Activated gamma-delta T cell treated with Interleukin-2 at 50 U/mL for 16 hours (primary cell): ENCODE measurements around the gene SH3BGR.

Experiments
- DNase-seq: peaks from one replicate; pipeline ENCODE4 v3.0.0-alpha.2; 2020

Gene SH3BGR

GRCh38 chr21:39555911-39556590 lies 104.3 kb downstream of the SH3BGR start:
- no peak for DNase-seq

- DNase-seq, result no peak
Measured at GRCh38 chr21:39559511-39559910, 107.7 kb downstream of the SH3BGR start.

DNA sequence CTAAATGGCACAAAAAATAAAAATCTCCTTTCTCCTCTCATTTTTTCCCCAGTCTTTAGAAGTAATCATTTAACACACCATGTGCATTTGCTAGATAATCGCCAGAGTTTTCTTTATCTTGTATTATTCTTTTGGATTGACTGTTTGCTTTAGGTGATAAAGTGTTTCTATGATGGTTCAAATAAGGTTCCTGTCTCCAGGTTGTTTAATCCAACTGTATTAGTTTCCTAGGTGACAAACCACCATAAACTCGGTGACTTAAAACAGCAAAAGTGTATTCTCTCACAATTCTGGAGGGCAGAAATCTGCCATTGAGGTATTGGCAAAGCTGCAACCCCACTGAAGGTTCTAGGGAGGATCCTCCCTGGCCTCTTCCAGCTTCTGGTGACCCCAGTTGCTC lies 109.4 kb downstream of the SH3BGR start:
- DNase-seq, result no peak

DNA sequence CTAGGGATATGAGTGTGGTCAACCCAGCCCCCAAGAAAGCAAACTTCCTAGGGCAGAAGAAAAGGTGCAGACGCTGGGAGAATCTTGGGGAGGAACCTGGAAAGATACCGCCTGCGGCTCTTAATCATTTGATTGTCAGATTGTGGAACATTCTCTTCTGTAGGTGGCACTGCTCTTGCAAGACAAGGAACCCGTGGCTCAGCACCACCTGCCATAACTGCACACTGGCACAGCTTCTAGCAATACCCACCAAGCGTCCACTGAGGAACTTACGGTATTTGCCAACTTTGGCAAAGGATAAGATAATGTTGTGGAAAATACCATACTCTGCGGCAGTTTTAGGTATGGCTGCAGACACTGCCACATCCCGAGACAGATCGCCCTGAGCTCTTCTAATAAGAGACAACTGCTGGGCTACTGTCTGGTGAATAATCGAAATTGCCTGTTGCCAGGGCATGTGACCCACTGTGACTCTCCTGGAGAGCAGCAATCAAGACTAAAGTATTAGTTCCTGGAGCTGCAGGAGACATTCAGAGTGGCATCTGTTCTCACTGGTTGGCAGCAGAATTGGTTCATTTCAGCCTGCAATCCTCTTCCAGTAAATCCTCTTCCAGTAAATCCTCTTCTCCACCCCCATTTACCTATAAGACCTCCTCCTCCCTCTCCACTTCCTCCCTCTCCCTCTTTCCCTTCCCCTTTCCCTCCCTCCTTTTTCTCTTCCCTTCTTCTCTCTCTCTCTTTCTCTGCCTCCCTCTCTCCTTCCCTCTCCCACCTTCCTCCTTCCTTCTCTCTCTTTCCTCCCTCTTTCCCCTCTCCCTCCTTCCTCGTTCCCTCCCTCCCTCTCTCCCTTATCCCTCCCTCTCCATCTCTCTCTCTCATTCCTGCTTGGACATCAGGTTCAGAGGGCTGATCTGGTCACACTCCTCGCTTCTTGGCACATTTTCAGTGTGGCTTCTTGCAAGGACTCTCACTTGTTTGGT lies 111.3 kb downstream of the SH3BGR start:
- no peak for DNase-seq

DNA sequence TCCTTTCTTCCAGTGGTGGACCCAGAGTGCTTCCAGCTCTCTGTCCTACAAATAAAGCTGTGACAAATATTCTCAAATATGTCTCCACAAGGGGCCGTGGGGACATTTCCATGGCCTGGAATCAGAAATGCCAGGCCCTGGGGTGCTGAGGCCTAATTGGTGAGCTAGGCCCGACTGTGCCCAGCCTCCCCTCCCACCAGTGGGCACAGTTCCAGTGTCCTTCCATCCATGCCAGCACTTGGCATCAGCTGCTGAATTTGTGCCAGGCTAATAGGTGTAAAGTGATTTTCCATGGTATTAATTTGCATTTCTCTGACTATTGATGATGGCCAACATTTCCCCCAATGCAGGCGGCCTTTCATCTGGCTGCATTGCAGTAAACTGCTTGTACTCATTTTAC lies 112.4 kb downstream of the SH3BGR start:
- no peak for DNase-seq
